Glomerular endothelial cell (primary cell): Measurements from ENCODE around the gene CCL1. TPM values are rescaled to one million over a fixed set of nuclear protein-coding genes. Genes with fewer than 3 reads are reported as not detected.

Experiments
- DNase-seq: peaks from one replicate; pipeline ENCODE4 v3.0.0-alpha.2; 2011; ENCODE audit warnings: low read depth, low spot score; ENCODE audit errors: extremely low read depth
- total RNA-seq: library from RNA; depleted of rRNA; stranded (reverse); fragments of >200 nt; gene quantifications from 2 replicates; pipeline ENCODE4 v1.2.3, GENCODE V29; 2015

Gene CCL1
- not detected in 2 replicates for total RNA-seq

- no peak for DNase-seq
Observed at GRCh38 chr17:34363183-34363661, at the start of gene CCL1. Gene CCL1, minus strand, starts transcription at chr17:34363233. Its CDS starts 72 bp downstream, at chr17:34363161.

GRCh38 chr17:34412534-34412933, 49.5 kb upstream of the CCL1 start:
- DNase-seq, result no peak

DNA sequence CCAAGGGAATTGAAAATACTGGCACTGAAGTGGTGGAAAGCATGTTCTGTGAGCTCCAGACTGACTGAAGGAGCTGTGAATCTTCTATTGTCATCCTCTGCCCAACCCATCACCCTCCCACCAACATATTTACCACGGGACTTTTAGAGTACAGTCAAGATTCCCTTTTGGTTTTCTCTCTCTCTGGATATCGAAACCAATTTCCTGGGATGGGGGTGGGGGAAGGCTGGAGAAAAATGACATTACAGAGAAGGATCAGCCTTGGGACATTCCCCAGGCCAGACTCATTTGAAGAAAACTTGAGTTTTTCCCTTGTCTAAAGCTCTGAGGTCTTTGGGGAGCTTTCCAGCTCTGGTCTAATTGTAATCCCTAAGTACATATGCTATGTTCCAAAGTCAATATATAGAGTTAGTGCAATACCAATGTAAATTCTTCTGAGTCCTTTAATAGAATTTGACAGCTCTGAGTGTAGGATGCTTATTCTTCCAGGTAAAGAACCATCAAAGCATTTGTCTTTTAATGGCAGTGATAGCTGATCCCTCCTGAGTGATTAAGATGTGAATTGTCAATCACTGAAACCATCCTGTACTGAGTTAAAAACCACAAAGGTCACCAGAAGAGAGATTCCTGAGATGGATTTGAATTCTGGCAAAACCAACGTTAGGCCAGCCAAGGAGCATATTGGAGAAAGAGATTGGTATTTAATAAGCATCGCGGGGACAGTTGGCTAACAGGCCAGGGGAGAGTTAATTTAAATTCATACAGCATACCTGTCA, 48.8 kb upstream of the CCL1 start:
- DNase-seq, result no peak

DNA sequence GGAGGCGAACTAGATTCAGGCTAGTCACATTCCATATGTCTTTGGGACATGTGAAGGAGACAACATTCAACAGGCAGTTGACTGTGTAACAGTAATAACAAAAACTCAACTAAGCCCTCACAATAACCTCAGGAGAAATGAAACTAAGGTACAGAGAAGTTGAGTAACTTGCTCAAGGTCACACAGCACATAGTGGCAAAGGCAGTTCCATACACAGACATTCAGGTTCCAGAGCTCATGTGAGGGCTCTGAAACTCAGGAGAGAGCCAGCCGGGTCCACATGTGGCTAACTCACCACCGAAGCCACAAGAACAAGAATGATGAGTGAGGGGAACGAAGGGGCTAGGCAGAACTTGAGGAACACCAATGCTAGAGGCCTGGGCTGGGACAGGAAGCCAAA, 46.3 kb upstream of the CCL1 start:
- no peak for DNase-seq

DNA sequence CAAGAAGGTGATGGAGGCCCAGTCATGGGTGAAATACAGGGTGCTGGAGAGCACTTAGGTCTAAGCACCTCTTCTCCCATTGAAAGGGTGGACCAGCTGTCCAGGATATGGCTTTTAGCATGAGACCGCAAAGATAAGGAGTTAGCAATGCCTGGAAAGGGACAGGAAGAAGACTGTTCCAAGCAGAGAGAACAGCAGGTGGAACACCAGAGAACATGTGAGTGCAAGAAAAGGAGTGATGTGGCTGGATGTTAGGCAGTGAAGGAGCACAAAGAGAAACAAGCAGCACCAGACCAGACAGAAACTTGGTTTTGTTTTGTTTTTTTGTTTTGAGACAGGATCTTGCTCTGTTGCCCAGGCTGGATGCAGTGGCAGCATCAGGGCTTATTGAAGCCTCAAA, 45.4 kb upstream of the CCL1 start:
- no peak for DNase-seq

GRCh38 chr17:34406226-34406625, 43.2 kb upstream of the CCL1 start:
- DNase-seq, result no peak

GRCh38 chr17:34403006-34403405, 40.0 kb upstream of the CCL1 start:
- DNase-seq, result no peak

DNA sequence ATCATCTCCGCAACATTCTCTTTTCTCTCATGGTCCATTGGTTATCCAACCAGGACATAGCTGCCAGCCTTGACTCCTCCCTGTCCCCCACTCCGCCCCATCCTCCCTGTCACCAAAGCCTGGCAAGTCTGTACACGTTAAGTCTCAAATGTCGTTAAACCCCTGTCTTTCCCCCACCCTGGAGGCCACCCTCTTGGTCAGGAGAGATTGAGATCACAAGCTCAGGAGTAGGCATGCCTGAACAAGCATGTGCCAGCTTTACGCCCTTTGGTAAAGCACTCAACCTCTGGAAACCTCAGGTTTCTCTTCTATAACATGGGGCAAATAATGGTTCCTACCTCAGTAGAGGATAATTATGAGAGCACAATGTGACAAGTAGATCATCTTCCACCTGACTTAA, 38.1 kb upstream of the CCL1 start:
- DNase-seq, result no peak

DNA sequence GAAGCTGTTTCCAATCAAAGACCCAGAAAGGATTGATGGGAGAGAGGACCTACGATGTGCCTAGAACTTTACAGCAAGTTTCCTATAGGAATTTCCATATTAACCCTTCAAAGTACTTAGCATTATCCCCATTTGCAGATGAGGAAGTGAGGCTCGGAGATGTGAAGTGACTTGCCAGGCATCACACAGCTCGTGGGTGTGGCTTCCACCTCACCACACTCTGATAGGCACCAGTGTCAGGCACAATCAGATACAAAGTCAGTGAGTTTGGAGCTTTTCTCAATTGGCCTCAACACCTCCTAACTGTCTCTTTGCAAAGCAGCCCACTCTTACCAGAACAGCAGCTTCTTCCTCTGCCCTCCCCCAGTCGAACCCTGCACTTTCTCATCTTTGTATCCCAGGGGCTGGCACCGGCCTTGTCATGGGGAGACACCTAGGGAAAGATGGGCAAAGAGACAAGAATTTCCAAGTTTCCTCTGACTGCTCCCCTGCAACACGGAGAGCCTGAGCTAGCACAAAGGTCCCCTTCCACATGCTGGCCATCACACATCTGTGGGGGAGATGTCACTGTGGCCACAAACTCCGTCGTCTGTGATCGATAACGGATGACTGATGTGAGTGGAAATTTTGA, 37.4 kb upstream of the CCL1 start:
- DNase-seq, result no peak

DNA sequence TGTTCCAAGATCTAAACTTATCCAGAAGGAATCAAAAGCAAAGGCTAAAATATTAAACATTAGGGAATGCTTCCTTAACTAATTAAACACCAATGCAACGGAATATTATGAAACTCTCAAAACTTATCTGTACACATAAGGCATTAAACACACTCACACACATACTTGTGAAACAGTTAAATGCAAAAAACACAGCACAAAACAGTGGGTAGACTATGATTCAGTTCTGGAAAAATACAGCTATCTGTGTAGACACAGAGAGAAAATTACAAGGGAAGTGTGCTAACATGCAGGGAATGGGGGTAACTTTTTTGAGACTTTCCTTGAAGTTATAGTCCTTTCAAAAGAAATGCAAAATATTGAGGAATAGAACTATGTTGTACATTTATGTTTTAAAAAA, 36.7 kb upstream of the CCL1 start:
- no peak for DNase-seq

- DNase-seq, result no peak
Observed at GRCh38 chr17:34398990-34399389, 36.0 kb upstream of the CCL1 start.

DNA sequence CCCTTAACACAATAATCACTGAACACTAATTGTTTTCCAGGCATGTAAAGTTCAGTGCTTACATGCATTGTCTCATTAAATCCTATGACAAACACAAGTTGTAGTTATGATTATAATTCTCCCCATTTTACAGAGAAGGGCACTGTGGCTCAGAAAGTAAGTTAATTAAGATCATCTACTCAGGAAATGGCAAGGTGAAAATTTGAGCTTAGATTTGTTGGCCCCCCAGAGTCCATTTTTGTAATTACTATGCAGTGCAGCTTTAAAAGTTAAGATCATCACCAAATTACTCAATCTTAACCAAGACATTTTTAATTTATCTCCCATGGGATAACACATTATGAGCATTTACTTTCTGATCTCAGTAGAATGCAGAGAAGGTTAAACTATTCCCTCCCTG, 34.2 kb upstream of the CCL1 start:
- no peak for DNase-seq

DNA sequence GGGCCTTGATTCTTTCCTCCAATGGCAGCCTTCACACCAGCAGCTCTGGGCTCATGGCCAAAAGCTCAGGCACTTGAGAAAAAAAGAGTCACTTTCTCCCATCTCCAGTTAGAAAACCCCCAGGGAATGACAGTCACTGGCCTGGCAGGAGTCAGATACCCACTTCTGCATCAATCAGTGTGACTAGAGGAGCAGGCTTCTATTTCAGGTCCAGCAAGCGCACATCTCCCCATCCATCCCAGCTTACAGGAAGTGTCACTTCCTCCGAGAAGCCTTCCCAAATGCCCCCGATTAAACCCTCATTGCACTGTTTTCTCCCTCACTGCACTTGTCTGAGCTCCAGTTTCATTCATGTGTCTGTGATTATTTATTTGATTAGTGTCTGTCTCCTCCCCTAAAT, 30.4 kb upstream of the CCL1 start:
- no peak for DNase-seq

- DNase-seq, result no peak
Observed at GRCh38 chr17:34391241-34391640, 28.2 kb upstream of the CCL1 start.

GRCh38 chr17:34390649-34391048, 27.6 kb upstream of the CCL1 start:
- no peak for DNase-seq

GRCh38 chr17:34389126-34389750, 26.2 kb upstream of the CCL1 start:
- DNase-seq, result no peak

DNA sequence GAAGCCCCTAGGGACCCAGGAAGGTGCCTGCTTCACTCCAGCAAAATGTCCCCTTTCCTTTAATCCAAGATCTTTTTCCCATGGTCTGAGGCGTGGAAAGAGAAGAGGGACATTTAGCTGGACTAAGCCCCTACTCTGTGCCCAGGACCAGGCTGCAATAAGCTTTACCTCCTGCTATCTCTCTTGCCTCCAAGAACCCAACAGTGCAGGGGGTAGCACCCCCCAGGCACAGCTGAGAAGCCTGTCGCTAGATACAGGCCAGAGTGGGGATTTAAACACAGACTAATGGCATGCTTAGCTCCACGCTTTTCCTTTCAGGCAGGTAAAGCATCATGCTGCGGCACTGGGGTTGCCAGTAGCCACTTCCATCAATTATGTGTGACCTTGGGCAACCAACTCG, 24.5 kb upstream of the CCL1 start:
- DNase-seq, result no peak

GRCh38 chr17:34386697-34387550, 23.9 kb upstream of the CCL1 start:
- DNase-seq, result no peak

GRCh38 chr17:34386343-34386696, 23.3 kb upstream of the CCL1 start:
- no peak for DNase-seq

DNA sequence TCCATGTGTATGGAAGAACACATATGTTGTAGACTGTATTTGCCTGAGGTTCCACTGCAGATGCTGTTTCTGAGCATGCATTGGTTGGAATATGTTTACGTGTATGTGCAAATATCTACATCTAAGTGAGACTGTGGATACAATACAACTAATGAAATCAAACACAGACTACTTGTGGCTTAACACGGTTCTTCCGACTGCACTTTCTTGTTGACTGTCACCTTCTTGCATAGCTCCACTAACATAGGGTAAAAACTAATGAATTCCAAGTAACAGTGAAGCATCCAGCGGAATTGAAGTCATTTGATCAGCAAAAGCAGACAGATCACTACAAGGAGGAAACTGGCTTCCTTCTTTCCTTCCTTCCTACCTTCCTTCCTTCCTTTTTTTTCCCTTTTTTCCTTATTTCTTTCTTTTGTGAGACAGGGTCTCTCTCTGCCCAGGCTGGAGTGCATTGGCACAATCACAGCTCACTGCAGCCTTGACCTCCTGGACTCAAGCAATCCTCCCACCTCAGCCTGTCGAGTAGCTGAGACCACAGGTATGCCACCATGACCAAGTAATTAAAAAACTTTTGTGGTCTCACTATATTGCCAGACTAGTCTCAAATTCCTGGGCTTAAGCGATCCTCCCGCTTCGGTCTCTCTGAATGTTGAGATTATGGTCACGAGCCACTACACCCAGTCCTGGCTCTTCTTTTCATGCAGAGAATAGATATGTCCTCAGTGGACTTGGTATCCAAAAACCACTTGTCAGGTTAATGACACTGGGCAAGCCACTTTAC, 22.0 kb upstream of the CCL1 start:
- no peak for DNase-seq
